IMR-90 (cell line): ENCODE results near the gene CASS4. TPM values are rescaled to one million over a fixed set of nuclear protein-coding genes. Genes with fewer than 3 reads are reported as not detected.
A peak's percentile ranks its signal among the peaks of the same experiment; 100 is the strongest.
"Not testable (repeated sequence)": the region's sequence is repeated elsewhere in the genome, so short reads cannot be mapped to it uniquely, and the experiment has no call there.

Experiments
- ATAC-seq: fragments of 200-7000 bp; cut with Tn5 transposase; 2 replicates; pipeline ENCODE4 v1.9.1; 2020; ENCODE audit warnings: low read depth, mild to moderate bottlenecking, moderate library complexity
- BruUV-seq: library from RNA; stranded (reverse); fragments of 400-500 nt; replicated peaks from 2 replicates; lab custom pipeline; 2021; lab: Mats Ljungman, UMichigan
- CTCF ChIA-PET: fragments of 300-600 bp; formaldehyde crosslinking; extraction: SDS; loops from one replicate; lab custom pipeline; 2021; ENCODE audit warnings: antibody characterized with exemption; lab: Yijun Ruan, JAX
- POLR2A ChIA-PET: fragments of 300-600 bp; sonication (Branson Sonifier 250); formaldehyde crosslinking; loops from one replicate; lab custom pipeline; 2022; ENCODE audit warnings: antibody characterized with exemption; ENCODE audit not compliant: unreplicated experiment; lab: Charles Lee
- DNase-seq: peaks from one replicate; pipeline ENCODE4 v3.0.0; 2013
- H2AFZ ChIP-seq: replicated peaks from 2 replicates; pipeline ENCODE3; 2013; ENCODE audit warnings: low read length, mild to moderate bottlenecking; ENCODE audit not compliant: poor library complexity
- H2AK5ac ChIP-seq: 2 replicates; pipeline ENCODE4 v1.6.1; 2013; ENCODE audit warnings: low read depth, low read length, inconsistent platforms
- H2AK9ac ChIP-seq: replicated peaks from 2 replicates; pipeline ENCODE3; 2013; ENCODE audit warnings: mild to moderate bottlenecking, low read depth, low read length, moderate library complexity; ENCODE audit not compliant: poor library complexity
- H2BK120ac ChIP-seq: 2 replicates; pipeline ENCODE4 v1.6.1; 2013; ENCODE audit warnings: low read depth, low read length, inconsistent platforms
- H2BK15ac ChIP-seq: 3 replicates; pipeline ENCODE4 v1.6.1; 2013; ENCODE audit warnings: low read depth, low read length, inconsistent platforms
- H2BK20ac ChIP-seq: 2 replicates; pipeline ENCODE4 v1.6.1; 2013; ENCODE audit warnings: low read depth, mild to moderate bottlenecking, inconsistent platforms, low read length, moderate library complexity
- H2BK5ac ChIP-seq: 2 replicates; pipeline ENCODE4 v1.6.1; 2013; ENCODE audit warnings: mild to moderate bottlenecking, low read depth, low read length, inconsistent platforms; ENCODE audit not compliant: poor library complexity, severe bottlenecking
- H3K14ac ChIP-seq: replicated peaks from 2 replicates; pipeline ENCODE4 v1.6.1; 2013; ENCODE audit warnings: low read depth, low read length, inconsistent platforms
- H3K18ac ChIP-seq: 2 replicates; pipeline ENCODE4 v1.6.1; 2013; ENCODE audit warnings: low read depth, low read length, control low read depth
- H3K23ac ChIP-seq: 2 replicates; pipeline ENCODE4 v1.6.1; 2013; ENCODE audit warnings: low read depth, low read length, inconsistent platforms
- H3K27ac ChIP-seq: 2 replicates; pipeline ENCODE4 v1.5.1; 2013; ENCODE audit warnings: mild to moderate bottlenecking, control low read depth, low read length; ENCODE audit not compliant: insufficient read depth
- H3K27me3 ChIP-seq: 2 replicates; pipeline ENCODE4 v1.6.1; 2013; ENCODE audit warnings: low read length; ENCODE audit not compliant: control insufficient read depth, insufficient read depth
- H3K36me3 ChIP-seq: 2 replicates; pipeline ENCODE4 v1.6.1; 2013; ENCODE audit warnings: low read length, mixed read lengths; ENCODE audit not compliant: control insufficient read depth, insufficient read depth
- H3K4ac ChIP-seq: 2 replicates; pipeline ENCODE4 v1.6.1; 2013; ENCODE audit warnings: low read depth, low read length, inconsistent platforms
- H3K4me1 ChIP-seq: 2 replicates; pipeline ENCODE4 v1.6.1; 2013; ENCODE audit warnings: low read length, mixed read lengths; ENCODE audit not compliant: control insufficient read depth, insufficient read depth
- H3K4me2 ChIP-seq: 2 replicates; pipeline ENCODE4 v1.6.1; 2013; ENCODE audit warnings: low read depth, mild to moderate bottlenecking, control low read depth, low read length, moderate library complexity
- H3K4me3 ChIP-seq: 2 replicates; pipeline ENCODE4 v1.5.1; 2013; ENCODE audit warnings: low read depth, mild to moderate bottlenecking, control low read depth, low read length, moderate library complexity; ENCODE audit not compliant: insufficient read depth
- H3K56ac ChIP-seq: 2 replicates; pipeline ENCODE4 v1.6.1; 2013; ENCODE audit warnings: low read length, inconsistent platforms; ENCODE audit not compliant: insufficient read depth; ENCODE audit errors: extremely low read depth
- H3K79me1 ChIP-seq, 2 experiments: 2 replicates each; pipeline ENCODE4 v1.6.1; 2013; ENCODE audit warnings: low read length in 2 of 2, inconsistent platforms in 1 of 2, low read depth in 1 of 2
- H3K9ac ChIP-seq: 2 replicates; pipeline ENCODE4 v1.6.1; 2013; ENCODE audit warnings: low read depth, low read length, control low read depth
- H3K9me1 ChIP-seq: 2 replicates; pipeline ENCODE4 v1.6.1; 2013; ENCODE audit warnings: low read length, inconsistent platforms; ENCODE audit not compliant: insufficient read depth
- H3K9me3 ChIP-seq: 2 replicates; pipeline ENCODE4 v1.6.1; 2013; ENCODE audit warnings: low read length; ENCODE audit not compliant: control insufficient read depth, insufficient read depth
- H4K20me1 ChIP-seq: 2 replicates; pipeline ENCODE4 v1.6.1; 2013; ENCODE audit warnings: low read length, inconsistent platforms; ENCODE audit not compliant: insufficient read depth
- H4K5ac ChIP-seq: 2 replicates; pipeline ENCODE4 v1.6.1; 2013; ENCODE audit warnings: mild to moderate bottlenecking, low read depth, low read length, control low read depth
- H4K8ac ChIP-seq, 2 experiments: 2 replicates each; pipeline ENCODE4 v1.6.1; 2013; ENCODE audit warnings: low read depth in 2 of 2, low read length in 2 of 2, control low read depth in 1 of 2, inconsistent platforms in 1 of 2
- H4K91ac ChIP-seq: 2 replicates; pipeline ENCODE4 v1.6.1; 2013; ENCODE audit warnings: low read depth, low read length, inconsistent platforms; ENCODE audit not compliant: insufficient read depth
- CHD1 ChIP-seq: IDR thresholded peaks from 2 replicates; pipeline ENCODE4 v1.6.1; 2012; ENCODE audit warnings: low read depth, low read length, improper control_type of control experiment
- POLR2A ChIP-seq: IDR thresholded peaks from 2 replicates; pipeline ENCODE4 v1.6.1; 2012; ENCODE audit warnings: mild to moderate bottlenecking, low read depth, low read length
- RAD21 ChIP-seq: IDR thresholded peaks from 2 replicates; pipeline ENCODE4 v1.6.1; 2012; ENCODE audit warnings: low read length, improper control_type of control experiment
- WGBS, 2 experiments: methylation state at CpG; one replicate each; pipeline versions ENCODE4 v1.1.5 to v1.1.7; 2013; ENCODE audit warnings: missing lambda C conversion rate in 2 of 2; ENCODE audit not compliant: insufficient read length in 1 of 2; ENCODE audit errors: extremely low coverage in 2 of 2; 5-methylcytosine and 5-hydroxymethylcytosine counted together
- dilution Hi-C: fragments of 300-500 bp; cut with HindIII; formaldehyde crosslinking; loops from one replicate; pipeline ENCODE4 v1.14.3; 2018; ENCODE audit warnings: low sequenced_read_pairs; ENCODE audit not compliant: unreplicated experiment
- in situ Hi-C: fragments of 300-500 bp; cut with MboI; formaldehyde crosslinking; loops from 3 replicates; pipeline ENCODE4 v1.14.3; 2019; ENCODE audit warnings: low sequenced_read_pairs, inconsistent platforms, mixed read lengths
- intact Hi-C: fragments of 100-400 bp; cut with micrococcal nuclease; formaldehyde crosslinking; loops from 2 replicates; pipeline ENCODE4 v1.10.0; 2022
- polyA plus RNA-seq, 3 experiments: library from polyadenylated mRNA; depleted of rRNA; stranded (reverse); fragments of >200 nt; gene quantifications; 2 replicates each; pipeline ENCODE4 v1.2.3, GENCODE V29; 2012; ENCODE audit warnings: low replicate concordance in 1 of 3
- total RNA-seq: library from RNA; depleted of rRNA; stranded (reverse); fragments of >200 nt; gene quantifications from 2 replicates; pipeline ENCODE4 v1.2.3, GENCODE V29; 2012

The CASS4 gene
- total and polyA plus RNA-seq, 2 of the 4 experiments (the other 2 are of a cell fraction), result 25.8 to 26.5 TPM

DNA sequence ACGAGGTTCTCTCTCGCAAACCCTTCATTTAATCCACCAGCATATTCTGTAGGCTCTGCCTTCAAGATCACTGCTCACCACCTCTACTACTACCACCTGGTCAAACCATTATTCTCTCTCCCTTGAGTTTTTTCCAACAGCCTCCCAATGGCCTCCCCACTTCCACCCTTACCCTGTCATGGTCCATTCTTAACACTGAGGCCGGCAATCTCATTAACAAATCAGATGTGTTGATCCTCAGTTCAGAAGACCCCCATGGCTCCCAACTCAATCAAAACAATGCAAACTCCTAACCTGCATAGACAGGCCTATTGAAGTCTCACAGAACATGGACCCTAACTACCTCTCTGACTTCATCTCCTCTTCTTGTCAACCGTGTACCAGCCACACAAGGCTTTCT is 22.3 kb upstream of the CASS4 start:
- Histone ChIP-seq H2AK5ac (no peak overlapping the region), H2AK9ac (no peak overlapping the region), H2BK15ac (no peak overlapping the region), H3K4ac (no peak overlapping the region), H3K9me1 (peaks cover 19% of the 10 kb centered on the region), H3K18ac (no peak overlapping the region), H4K91ac (no peak overlapping the region), H3K4me1 (peaks cover 2% of the 10 kb centered on the region; the same call in 1 of the 2 replicates), H3K4me3 (no peak overlapping the region), H3K9ac (no peak overlapping the region), H3K14ac (no peak overlapping the region), H2BK120ac (no peak overlapping the region), H4K8ac (no peak overlapping the region), H2BK20ac (no peak overlapping the region), H3K4me2 (no peak overlapping the region), H4K20me1 (no peaks in the 10 kb centered on the region), H3K56ac (no peak overlapping the region), H3K79me1 (peaks cover 38 to 65% of the 10 kb centered on the region in 2 experiments), H3K9me3 (no peaks in the 10 kb centered on the region), H4K5ac (no peak overlapping the region), H3K27me3 (no peaks in the 10 kb centered on the region), H2AFZ (no peak overlapping the region), H3K27ac (no peak overlapping the region), H2BK5ac (no peak overlapping the region), H3K23ac (0 out of 2 replicates have a peak overlapping the region, but pooled peaks have one; percentile 16), H3K36me3 (peaks cover 11% of the 10 kb centered on the region)
- in situ Hi-C loops (loop anchor here (25.0 kb wide), 1 partner anchor 972 kb away; the partner anchor contains the start of gene RAE1), dilution Hi-C loops (no loop called here), intact Hi-C loops (no loop called here)
- no TSS peak for BruUV-seq
- ATAC-seq, result no peak
- WGBS, 2 experiments, result 100% methylated on average over 3 of the region's 4 CpGs; no CpG with 5 or more reads in 1 of the 2 experiments
- CTCF ChIA-PET, result no interaction called here
- POLR2A ChIA-PET, result no interaction called here
- DNase-seq, result no peak
- no peak for TF ChIP-seq CHD1
- peak; percentile 62 for TF ChIP-seq POLR2A
- no peak for TF ChIP-seq RAD21

DNA sequence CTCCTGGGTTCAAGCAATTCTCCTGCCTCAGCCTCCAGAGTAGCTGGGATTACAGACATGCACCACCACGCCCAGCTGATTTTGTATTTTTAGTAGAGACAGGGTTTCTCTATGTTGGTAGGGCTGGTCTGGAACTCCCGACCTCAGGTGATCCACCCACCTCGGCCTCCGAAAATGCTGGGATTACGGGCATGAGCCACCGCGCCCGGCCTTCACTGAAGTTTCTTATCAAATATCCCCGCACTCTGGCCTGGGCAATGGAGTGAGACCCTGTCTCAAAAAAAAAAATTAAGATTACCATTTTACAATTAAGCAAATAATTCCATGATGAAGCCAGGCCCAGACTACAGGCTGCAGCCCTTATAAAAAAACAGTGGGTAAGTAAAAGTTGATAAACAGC is 21.7 kb upstream of the CASS4 start:
- POLR2A ChIA-PET, H2BK120ac ChIP-seq, H3K27ac ChIP-seq, intact Hi-C loops, H3K9ac ChIP-seq, H3K9me3 ChIP-seq, H3K18ac ChIP-seq, CTCF ChIA-PET, H3K4me1 ChIP-seq, H2BK15ac ChIP-seq, H4K8ac ChIP-seq, H4K20me1 ChIP-seq, H2BK5ac ChIP-seq, H2AK9ac ChIP-seq, BruUV-seq, ATAC-seq, H4K5ac ChIP-seq, dilution Hi-C loops, H3K4me3 ChIP-seq, H4K91ac ChIP-seq, H3K27me3 ChIP-seq, H3K4me2 ChIP-seq, H2AK5ac ChIP-seq, H3K23ac ChIP-seq, H2BK20ac ChIP-seq, H3K56ac ChIP-seq, H2AFZ ChIP-seq, H3K14ac ChIP-seq, DNase-seq, H3K4ac ChIP-seq: not testable (repeated sequence)
- WGBS, 2 experiments, result 86% methylated on average over 7 of the region's 9 CpGs; no CpG with 5 or more reads in 1 of the 2 experiments
- Histone ChIP-seq H3K79me1 (peaks cover 37 to 65% of the 10 kb centered on the region in 2 experiments), H3K9me1 (peaks cover 15% of the 10 kb centered on the region), H3K36me3 (peaks cover 12% of the 10 kb centered on the region)
- in situ Hi-C loops, result loop anchor here (25.0 kb wide), 1 partner anchor 972 kb away; the partner anchor contains the start of gene RAE1
